ENCODE measurements around the gene VIT.
"Not testable (repeated sequence)": the region's sequence is repeated elsewhere in the genome, so short reads cannot be mapped to it uniquely, and the experiment has no call there.

The VIT gene

GRCh38 chr2:36678856-36679255 lies 17.7 kb upstream of the VIT start:
- no peak for DNase-seq

GRCh38 chr2:36680012-36680411 lies 16.5 kb upstream of the VIT start:
- DNase-seq, result no peak

- no peak for DNase-seq
Observed at GRCh38 chr2:36682562-36682961, 13.9 kb upstream of the VIT start.

GRCh38 chr2:36683002-36683401 lies 13.5 kb upstream of the VIT start:
- DNase-seq, result no peak

- not testable (repeated sequence) for DNase-seq
Observed at GRCh38 chr2:36688291-36688690, 8.2 kb upstream of the VIT start.

- not testable (repeated sequence) for DNase-seq
Observed at GRCh38 chr2:36689013-36689412, 7.5 kb upstream of the VIT start.

- no peak for DNase-seq
Observed at GRCh38 chr2:36692121-36692520, 4.4 kb upstream of the VIT start.

- no peak for DNase-seq
Observed at GRCh38 chr2:36693825-36694224, 2.7 kb upstream of the VIT start.

GRCh38 chr2:36695746-36696415 lies 626 bp upstream of the VIT start:
- no peak for DNase-seq

GRCh38 chr2:36697424-36698066 lies 1.0 kb downstream of the VIT start:
- no peak for DNase-seq

GRCh38 chr2:36698993-36699392 lies 2.5 kb downstream of the VIT start:
- DNase-seq, result no peak

- DNase-seq, result no peak
Observed at GRCh38 chr2:36700311-36700710, 3.8 kb downstream of the VIT start.

GRCh38 chr2:36701391-36701795 lies 4.9 kb downstream of the VIT start:
- DNase-seq, result no peak

GRCh38 chr2:36701918-36702317 lies 5.4 kb downstream of the VIT start:
- DNase-seq, result no peak

- DNase-seq, result no peak
Observed at GRCh38 chr2:36702781-36703180, 6.3 kb downstream of the VIT start.

GRCh38 chr2:36704475-36705150 lies 8.1 kb downstream of the VIT start:
- no peak for DNase-seq

- no peak for DNase-seq
Observed at GRCh38 chr2:36705326-36706020, 9.0 kb downstream of the VIT start.

- DNase-seq, result no peak
Observed at GRCh38 chr2:36706021-36706876, 9.7 kb downstream of the VIT start.

- no peak for DNase-seq
Observed at GRCh38 chr2:36707050-36707449, 10.5 kb downstream of the VIT start.

- DNase-seq, result no peak
Observed at GRCh38 chr2:36708041-36708741, 11.7 kb downstream of the VIT start.

- DNase-seq, result no peak
Observed at GRCh38 chr2:36710858-36711515, 14.5 kb downstream of the VIT start.

Measured in effector CD4-positive, alpha-beta T cell (primary cell).